ENCODE results near the gene LELP1.
"Not testable (repeated sequence)": the region's sequence is repeated elsewhere in the genome, so short reads cannot be mapped to it uniquely, and the experiment has no call there.

Gene LELP1

GRCh38 chr1:153203130-153203529, at the start of gene LELP1:
Gene LELP1, plus strand, starts transcription at chr1:153203430. Its CDS starts 1,278 bp downstream, at chr1:153204708.
- ChIA-PET POLR2A (no interaction called here), CTCF (interaction anchor here (1.0 kb wide), 1 partner anchor 10 kb away, joined by 3 read pairs; no protein-coding TSS in a partner anchor)
- TF ChIP-seq CTCF (IDR thresholded peaks at IDR 0.05; ENCODE audit: control extremely low read depth, extremely low read depth, low read depth, missing control alignments) = no peak
- DNase-seq (ENCODE audit: extremely low spot score) = no peak

- POLR2A ChIA-PET = no interaction called here
- DNase-seq (ENCODE audit: extremely low spot score) = no peak
- TF ChIP-seq CTCF (IDR thresholded peaks at IDR 0.05; ENCODE audit: control extremely low read depth, extremely low read depth, low read depth, missing control alignments) = no peak
- CTCF ChIA-PET = no interaction called here
Observed at GRCh38 chr1:153155541-153155940, 47.7 kb upstream of the LELP1 start.

- ChIA-PET CTCF (no interaction called here), POLR2A (no interaction called here)
- DNase-seq (ENCODE audit: extremely low spot score) = no peak
- TF ChIP-seq CTCF (IDR thresholded peaks at IDR 0.05; ENCODE audit: control extremely low read depth, extremely low read depth, low read depth, missing control alignments) = no peak
Observed at GRCh38 chr1:153168686-153169085, 34.5 kb upstream of the LELP1 start.

- POLR2A ChIA-PET = no interaction called here
- DNase-seq (ENCODE audit: extremely low spot score) = no peak
- TF ChIP-seq CTCF (IDR thresholded peaks at IDR 0.05; ENCODE audit: control extremely low read depth, extremely low read depth, low read depth, missing control alignments) = no peak
- CTCF ChIA-PET = interaction anchor here (1.5 kb wide), 1 partner anchor 18 kb away, joined by 3 read pairs; no protein-coding TSS in a partner anchor
Observed at GRCh38 chr1:153174624-153175023, 28.6 kb upstream of the LELP1 start.

- CTCF ChIA-PET = interaction anchor here (1.0 kb wide), 1 partner anchor 43 kb away, joined by 3 read pairs; no protein-coding TSS in a partner anchor
- no peak for TF ChIP-seq CTCF (IDR thresholded peaks at IDR 0.05; ENCODE audit: control extremely low read depth, extremely low read depth, low read depth, missing control alignments)
Observed at GRCh38 chr1:153178922-153179321, 24.3 kb upstream of the LELP1 start.

GRCh38 chr1:153180556-153180955, 22.7 kb upstream of the LELP1 start:
- no peak for DNase-seq (ENCODE audit: extremely low spot score)
- ChIA-PET CTCF (no interaction called here), POLR2A (no interaction called here)
- TF ChIP-seq CTCF (IDR thresholded peaks at IDR 0.05; ENCODE audit: control extremely low read depth, extremely low read depth, low read depth, missing control alignments) = no peak

More at GRCh38 chr1:153178922-153179321, 24.3 kb upstream of the LELP1 start:
- POLR2A ChIA-PET = no interaction called here
- DNase-seq (ENCODE audit: extremely low spot score) = no peak

GRCh38 chr1:153188301-153188700, 14.9 kb upstream of the LELP1 start:
- DNase-seq (ENCODE audit: extremely low spot score); POLR2A ChIA-PET: not testable (repeated sequence)
- CTCF ChIA-PET = interaction anchor here (0.9 to 1.2 kb wide), 2 partner anchors 34 to 565 kb away, joined by 3 read pairs; partner anchors contain the start of gene LCE3A

Data from GM10248 (cell line).